IPS DF 19.7 (cell line): ENCODE results near the gene MRS2.

Source experiments
- DNase-seq: peaks from one replicate; pipeline ENCODE4 v3.0.0-alpha.2; 2013; ENCODE audit warnings: low read depth, low spot score

The MRS2 gene

GRCh38 chr6:24430086-24430485 lies 27.4 kb downstream of the MRS2 start:
- DNase-seq = no peak

GRCh38 chr6:24431045-24431451 lies 28.3 kb downstream of the MRS2 start:
- no peak for DNase-seq

- DNase-seq = no peak
Observed at GRCh38 chr6:24432611-24433010, 29.9 kb downstream of the MRS2 start.

GRCh38 chr6:24436979-24437378 lies 34.2 kb downstream of the MRS2 start:
- no peak for DNase-seq

DNA sequence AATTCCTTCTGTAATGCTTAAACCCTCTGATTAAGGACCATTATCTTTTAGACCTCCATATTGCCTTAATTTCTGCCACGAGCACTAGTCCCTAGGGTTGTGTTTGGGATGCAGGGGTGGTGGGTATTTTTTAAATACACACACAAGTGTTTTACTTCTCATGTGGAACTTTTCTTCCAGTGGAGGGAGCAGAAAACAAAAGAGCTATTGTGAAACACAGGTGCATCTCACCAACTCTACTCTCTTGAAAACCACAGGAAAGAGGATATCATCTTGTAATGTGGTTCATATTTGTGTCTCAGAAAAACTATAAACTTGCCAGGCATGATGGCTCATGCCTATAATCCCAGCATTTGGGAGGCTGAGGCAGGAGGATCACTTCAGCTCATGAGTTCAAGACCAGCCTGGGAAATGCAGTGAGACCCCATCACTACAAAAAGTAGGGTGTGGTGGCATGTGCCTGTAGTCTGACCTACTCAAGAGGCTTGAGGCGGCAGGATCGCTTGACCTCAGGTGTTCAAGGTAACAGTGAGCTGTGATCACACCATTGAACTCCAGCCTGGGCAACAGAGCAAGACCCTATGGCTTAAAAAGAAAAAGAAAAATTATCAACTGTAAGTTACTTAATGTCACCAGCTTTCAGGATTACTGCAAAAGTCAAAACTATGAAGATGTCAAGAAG lies 37.3 kb downstream of the MRS2 start:
- DNase-seq = no peak

- DNase-seq = no peak
Observed at GRCh38 chr6:24440897-24441598, 38.3 kb downstream of the MRS2 start.

DNA sequence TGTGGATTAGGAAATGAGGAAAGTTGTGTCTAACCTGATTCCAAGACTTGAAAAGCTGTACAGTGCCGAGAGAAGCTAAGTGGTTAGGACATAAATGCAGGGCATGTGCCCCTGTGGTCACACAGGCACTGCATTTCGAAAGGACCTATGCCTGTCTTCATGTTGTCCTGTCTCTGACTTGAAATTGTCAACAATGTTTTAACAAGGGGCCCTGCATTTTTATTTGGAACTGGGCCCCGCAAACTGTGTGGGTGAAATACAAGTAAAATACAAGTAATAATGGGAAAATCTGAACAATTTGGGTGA lies 38.8 kb downstream of the MRS2 start:
- DNase-seq = no peak

DNA sequence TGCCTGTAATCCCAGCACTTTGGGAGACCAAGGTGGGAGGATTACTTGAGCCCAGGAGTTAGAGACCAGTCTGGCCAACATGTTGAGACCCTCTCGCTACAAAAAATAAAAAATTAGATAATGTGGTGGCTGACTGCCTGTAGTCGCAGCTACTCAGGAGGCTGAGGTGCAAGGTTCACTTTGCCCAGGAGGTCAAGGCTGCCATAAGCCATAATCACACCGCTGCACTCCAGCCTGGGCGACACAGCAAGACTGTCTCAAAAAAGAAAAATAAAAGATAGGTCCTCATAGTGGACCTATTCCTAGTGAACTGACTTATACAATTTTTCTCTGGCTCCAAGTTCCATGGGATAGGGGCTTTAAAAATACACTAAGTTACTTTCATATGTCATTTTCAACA lies 41.9 kb downstream of the MRS2 start:
- DNase-seq = no peak

DNA sequence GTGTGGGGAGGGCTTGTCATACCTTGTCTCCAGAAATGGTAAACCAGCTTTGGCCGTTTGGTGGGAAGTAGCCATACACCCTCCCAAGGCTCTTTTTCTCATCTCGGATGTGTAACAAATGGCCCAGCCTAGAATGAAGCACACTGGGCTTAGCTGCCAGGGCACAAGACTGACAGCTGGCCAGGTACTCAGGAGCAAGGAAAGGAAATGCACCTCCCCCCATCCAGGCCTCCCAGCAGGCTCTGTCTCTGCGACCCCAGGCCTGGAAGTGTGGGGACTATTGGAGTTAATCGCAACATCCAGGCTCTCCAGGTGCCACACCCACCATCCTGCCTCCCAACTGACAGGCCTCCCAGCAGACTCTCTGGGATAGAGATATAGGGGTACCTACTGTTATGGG lies 43.0 kb downstream of the MRS2 start:
- no peak for DNase-seq

DNA sequence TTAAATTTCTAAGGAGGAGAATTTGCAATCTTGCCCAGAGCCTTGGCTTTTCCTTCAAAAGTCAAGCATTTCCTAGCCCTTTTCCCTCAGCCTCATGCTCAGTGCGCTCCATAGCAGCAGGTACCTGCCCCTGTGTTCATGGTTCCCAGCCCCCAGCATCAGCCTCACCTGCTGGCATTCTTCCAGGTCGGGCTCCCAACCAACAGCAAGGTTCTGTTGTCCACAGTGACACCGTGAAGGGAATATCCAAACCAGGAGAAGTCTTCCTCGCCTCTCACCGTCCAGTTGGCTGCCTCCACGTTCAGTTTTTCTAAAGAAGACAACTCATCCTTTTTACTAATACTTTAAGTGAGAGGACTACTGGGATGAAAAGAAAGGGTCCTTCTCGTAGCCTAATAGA lies 43.9 kb downstream of the MRS2 start:
- no peak for DNase-seq

GRCh38 chr6:24448396-24448795 lies 45.7 kb downstream of the MRS2 start:
- no peak for DNase-seq

- DNase-seq = no peak
Observed at GRCh38 chr6:24448828-24449525, 46.2 kb downstream of the MRS2 start.

GRCh38 chr6:24451581-24452388 lies 49.0 kb downstream of the MRS2 start:
- no peak for DNase-seq

GRCh38 chr6:24453921-24454320 lies 51.2 kb downstream of the MRS2 start:
- no peak for DNase-seq

GRCh38 chr6:24454452-24454851 lies 51.7 kb downstream of the MRS2 start:
- DNase-seq = no peak

GRCh38 chr6:24455061-24455460 lies 52.3 kb downstream of the MRS2 start:
- DNase-seq = no peak

DNA sequence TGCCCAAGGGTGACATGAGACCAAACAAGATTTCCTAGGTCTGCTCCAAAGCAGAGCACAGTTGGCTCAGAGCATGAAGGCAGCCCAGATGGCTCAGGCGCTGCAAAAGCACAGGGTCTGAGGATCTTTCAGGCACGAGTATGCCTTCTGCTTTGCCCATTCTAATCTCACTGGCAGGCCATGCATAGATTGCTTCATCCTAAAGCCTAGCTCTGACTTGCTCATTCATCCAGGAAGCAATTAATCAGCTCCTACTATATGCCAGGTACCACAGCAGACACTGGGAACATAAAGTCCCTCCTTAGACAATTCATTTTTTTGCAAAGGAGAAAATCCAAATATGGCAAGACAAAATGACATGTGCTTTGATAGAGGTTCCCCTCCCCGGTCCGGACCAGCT lies 55.4 kb downstream of the MRS2 start:
- no peak for DNase-seq

DNA sequence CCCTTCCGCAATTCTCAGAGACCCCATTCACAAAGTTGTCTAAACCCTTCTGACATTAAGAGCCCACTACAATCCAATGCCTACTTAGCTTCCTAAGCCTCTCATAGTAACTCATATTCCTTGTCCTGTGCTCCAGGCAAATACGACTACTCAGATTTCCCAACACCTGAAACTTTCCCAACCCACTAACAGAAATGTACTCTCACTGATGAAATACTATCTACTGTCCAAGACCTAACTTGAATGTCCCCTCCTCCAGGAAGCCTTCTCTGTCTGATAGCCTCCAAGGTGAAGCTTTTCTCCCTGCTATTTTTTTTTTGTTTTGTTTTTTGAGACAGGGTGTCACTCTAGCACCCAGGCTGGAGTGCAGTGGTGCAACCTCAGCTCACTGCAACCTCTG lies 56.2 kb downstream of the MRS2 start:
- DNase-seq = no peak

- DNase-seq = no peak
Observed at GRCh38 chr6:24460966-24461365, 58.2 kb downstream of the MRS2 start.

- DNase-seq = no peak
Observed at GRCh38 chr6:24464253-24465038, 61.7 kb downstream of the MRS2 start.

DNA sequence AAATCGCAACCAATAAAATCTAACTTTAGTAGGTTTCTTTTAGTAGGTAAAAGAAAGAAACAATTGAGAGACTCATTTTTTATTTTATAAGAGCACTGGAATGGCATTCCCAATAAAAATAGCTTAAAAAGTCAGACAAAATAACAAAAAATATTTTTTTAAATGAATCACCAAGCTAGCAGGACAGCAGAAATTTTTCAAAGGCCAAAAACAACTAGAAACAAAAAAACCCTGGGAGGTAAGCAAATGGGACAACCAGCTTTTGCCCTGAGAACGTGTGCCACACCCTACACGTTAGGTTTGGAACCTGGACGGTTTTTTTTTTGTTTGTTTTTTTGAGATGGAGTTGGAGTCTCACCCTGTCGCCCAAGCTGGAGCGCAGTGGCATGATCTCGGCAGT lies 67.1 kb downstream of the MRS2 start:
- no peak for DNase-seq
